GM13976 (cell line): ENCODE measurements around the gene TRAPPC5.

ENCODE experiments used
- DNase-seq: peaks from one replicate; pipeline ENCODE4 v3.0.0; 2012; ENCODE audit warnings: low spot score
- in situ Hi-C: fragments of 300-500 bp; cut with MboI; formaldehyde crosslinking; loops from one replicate; pipeline ENCODE4 v1.12.0; 2022; ENCODE audit warnings: low sequenced_read_pairs, mixed read lengths, inconsistent platforms; ENCODE audit not compliant: unreplicated experiment
- TF ChIP-seq, protein P1 (sequence below): IDR thresholded peaks from 2 replicates; pipeline ENCODE4 v1.5.1; 2012; ENCODE audit warnings: borderline replicate concordance, mild to moderate bottlenecking; ENCODE audit not compliant: insufficient read depth; ENCODE audit errors: extremely low read depth, missing control alignments, control extremely low read depth

Gene TRAPPC5

DNA sequence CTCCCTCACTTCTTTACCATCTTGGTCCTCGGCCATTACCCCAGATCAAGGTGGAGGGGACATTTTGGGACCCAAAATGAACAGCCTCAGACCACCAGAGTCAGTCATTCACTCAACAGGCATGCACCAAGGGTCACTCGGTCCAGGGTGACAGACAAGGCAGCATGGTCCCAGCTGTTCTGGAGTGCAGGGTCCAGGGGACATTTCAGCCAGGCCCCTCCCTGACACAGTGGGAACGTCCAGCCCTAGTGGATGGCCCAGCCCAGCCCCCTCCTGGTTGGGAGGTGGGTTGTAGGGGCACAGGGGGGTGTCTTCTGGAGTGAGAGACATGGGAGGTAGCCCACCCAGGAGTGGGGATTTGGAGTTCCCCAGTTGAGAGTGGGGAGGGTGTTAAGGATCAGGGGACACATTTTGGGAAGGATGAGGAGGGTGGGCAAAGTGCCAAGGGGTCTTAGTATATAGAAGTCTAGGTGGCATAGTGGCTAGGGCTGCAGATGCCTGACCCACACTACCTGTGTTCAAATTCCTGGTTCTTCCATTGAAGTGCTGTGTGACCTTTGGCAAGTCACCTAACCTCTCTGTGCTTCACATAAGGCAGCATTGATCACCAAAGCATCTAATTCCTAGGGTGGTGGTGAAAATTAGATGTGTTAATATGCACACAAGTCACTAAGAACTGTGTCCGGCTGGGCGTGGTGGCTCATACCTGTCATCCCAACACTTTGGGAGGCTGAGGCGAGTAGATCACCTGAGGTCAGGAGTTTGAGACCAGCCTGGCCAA is 23.8 kb downstream of the TRAPPC5 start:
- no peak for DNase-seq
- in situ Hi-C loops: no loop called here
- TF ChIP-seq, protein P1, sequence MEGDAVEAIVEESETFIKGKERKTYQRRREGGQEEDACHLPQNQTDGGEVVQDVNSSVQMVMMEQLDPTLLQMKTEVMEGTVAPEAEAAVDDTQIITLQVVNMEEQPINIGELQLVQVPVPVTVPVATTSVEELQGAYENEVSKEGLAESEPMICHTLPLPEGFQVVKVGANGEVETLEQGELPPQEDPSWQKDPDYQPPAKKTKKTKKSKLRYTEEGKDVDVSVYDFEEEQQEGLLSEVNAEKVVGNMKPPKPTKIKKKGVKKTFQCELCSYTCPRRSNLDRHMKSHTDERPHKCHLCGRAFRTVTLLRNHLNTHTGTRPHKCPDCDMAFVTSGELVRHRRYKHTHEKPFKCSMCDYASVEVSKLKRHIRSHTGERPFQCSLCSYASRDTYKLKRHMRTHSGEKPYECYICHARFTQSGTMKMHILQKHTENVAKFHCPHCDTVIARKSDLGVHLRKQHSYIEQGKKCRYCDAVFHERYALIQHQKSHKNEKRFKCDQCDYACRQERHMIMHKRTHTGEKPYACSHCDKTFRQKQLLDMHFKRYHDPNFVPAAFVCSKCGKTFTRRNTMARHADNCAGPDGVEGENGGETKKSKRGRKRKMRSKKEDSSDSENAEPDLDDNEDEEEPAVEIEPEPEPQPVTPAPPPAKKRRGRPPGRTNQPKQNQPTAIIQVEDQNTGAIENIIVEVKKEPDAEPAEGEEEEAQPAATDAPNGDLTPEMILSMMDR: no peak

DNA sequence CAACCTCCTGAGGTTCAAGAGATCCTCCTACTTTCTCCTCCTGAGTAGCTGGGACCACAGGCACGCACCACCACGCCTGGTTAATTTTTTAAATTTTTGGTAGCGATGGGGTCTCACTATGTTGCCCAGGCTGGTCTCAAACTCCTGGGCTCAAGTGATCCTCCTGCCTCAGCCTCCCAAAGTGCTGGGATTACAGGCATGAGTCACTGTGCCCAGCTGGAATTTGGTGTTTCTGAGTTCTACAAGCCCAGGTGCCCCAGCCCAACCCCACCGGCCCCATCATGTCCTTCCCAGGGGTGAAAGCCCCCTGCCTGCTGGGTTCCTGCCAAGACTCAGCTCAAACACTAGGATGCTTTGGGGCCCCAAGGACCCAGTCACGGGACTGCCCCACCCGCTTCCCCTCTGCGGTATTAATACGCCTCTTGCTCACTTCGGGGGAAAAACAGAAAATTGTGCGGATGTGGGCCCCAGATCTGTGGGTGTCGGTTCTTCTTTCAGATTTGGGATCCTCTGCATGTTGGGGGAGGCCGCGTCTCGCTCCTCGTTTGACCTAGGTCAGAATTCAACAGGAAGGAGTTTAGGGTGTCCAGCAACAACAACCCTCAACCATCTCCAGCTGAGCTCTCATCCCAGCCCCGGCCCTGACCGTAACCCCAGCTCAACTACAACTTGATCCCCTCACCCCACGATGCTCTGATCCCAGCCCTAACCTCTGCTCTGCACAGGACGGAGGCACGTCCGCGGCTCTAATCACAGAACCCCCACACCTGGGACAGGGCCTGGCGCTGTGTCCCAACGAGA is 25.0 kb downstream of the TRAPPC5 start:
- peak; percentile 80 for DNase-seq
- in situ Hi-C loops: no loop called here
- TF ChIP-seq, protein P1: no peak

DNA sequence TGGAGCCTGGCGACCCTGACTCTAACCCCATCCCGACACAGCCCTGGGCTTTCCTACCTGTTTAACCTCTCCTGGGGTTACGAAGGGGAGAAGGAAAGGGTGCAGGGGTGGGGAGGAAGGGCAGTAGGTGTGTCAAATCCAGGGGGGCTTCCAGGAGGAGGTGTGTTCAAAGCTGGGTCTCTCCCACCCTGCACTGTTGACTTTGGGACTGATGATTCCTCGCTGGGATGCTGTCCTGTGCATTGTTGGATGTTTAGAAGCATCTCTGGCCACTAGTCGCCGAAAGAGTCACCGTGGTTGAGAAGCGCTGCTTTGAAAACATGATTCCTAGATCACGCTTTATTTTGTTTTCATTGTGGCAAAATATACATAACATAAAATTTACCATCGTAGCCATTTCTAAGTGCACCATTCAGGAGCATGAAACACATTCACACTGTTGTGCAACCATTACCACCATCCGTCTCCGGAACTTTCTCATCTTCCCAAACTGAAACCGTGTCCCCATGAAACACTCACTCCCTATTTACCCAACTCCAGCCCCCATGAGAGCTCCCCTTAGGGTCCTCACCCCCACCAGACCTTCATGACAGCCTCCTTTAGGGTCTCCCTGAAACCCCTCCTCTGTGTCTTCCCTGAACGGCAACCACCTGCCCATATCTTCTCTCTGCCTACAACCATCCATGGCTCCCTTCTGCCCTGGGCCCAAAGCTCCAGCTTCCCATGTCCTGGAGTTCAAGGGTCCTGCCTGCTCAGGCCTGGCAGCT is 25.7 kb downstream of the TRAPPC5 start:
- TF ChIP-seq, protein P1: no peak
- DNase-seq: no peak
- in situ Hi-C loops: no loop called here

DNA sequence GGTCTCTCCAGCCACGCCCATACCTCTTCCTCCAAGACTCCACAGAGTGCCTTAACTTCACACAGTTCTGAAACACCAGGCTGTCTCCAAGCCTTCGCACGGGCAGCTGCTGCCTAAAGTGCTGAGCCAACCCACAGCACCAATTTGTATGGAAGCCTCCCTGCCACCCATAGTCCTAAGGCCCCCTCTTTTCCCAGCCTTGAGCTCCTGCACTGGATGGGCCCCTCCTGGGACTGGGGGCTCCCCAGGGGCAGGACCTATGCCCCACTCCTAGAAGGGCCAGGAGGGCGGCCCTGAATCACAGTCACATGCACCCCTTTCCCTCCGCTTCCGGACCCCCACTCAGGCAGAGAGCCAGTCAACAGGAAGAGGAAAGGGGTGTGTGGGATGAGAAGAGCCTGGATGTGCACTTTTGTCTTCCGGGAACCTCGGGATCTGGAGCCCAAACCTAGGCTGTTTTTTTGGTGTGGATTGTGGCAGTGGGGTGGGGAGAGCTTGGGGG is 26.4 kb downstream of the TRAPPC5 start:
- no peak for DNase-seq
- in situ Hi-C loops: no loop called here
- TF ChIP-seq, protein P1: no peak

DNA sequence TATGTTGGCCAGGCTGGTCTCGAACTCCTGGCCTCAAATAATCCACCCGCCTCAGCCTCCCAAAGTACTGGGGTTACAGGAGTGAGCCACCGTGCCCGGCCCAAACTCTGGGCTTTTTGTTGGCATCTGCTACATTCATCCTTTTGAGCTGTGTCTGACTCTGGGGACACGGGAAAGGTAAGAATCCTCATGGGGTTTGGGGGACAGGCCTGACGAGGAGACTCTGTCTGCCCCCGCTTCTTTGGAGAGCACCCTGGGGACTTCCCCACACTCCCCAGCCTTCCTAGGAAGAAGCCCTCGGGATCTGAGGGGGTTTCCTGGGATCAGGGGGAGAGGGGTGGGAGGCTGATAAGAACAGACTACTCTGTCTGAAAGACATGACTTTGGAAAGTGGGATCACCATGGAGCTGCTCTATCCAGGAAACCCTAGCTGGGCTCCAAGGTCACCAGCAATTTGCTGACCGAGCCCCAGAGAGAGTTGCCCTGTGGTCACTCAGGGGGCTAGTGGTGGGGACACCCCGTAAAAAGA is 29.4 kb downstream of the TRAPPC5 start:
- TF ChIP-seq, protein P1: no peak
- no peak for DNase-seq
- in situ Hi-C loops: no loop called here

DNA sequence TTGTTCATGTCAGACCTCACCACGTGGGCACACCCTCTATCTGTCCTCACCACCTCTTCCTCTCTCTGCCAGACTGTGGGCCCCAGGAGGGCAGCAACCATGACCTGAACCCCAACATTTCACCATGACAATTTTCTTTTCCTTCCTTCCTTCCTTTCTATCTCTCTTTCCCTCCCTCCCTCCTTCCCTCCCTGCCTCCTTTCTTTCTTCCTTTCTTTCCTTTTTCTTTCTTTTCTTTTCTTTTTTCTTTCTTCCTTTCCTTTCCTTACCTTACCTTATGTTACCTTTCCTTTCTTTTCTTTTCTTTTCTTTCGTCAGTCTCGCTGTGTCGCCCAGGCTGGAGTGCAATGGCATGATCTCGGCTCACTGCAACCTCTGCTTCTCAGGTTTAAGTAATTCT is 30.0 kb downstream of the TRAPPC5 start:
- DNase-seq: no peak
- in situ Hi-C loops: no loop called here
- TF ChIP-seq, protein P1: no peak
